OCI-LY7 (cell line): Measurements from ENCODE around the gene TRAPPC3L. TPM values are rescaled to one million over a fixed set of nuclear protein-coding genes. Genes with fewer than 3 reads are reported as not detected.

ENCODE experiments used
- BruUV-seq: library from RNA; stranded (reverse); fragments of 400-500 nt; replicated peaks from 2 replicates; lab custom pipeline; 2021; lab: Mats Ljungman, UMichigan
- CTCF ChIA-PET: fragments of 300-600 bp; sonication (Branson Sonifier 250); formaldehyde crosslinking; loops from one replicate; lab custom pipeline; 2022; ENCODE audit warnings: antibody characterized with exemption; ENCODE audit not compliant: unreplicated experiment; lab: Charles Lee
- POLR2A ChIA-PET: fragments of 300-600 bp; sonication (Branson Sonifier 250); formaldehyde crosslinking; loops from one replicate; lab custom pipeline; 2022; ENCODE audit warnings: antibody characterized with exemption; lab: Charles Lee
- DNase-seq: peaks from one replicate; pipeline ENCODE4 v3.0.0-alpha.2; 2015; ENCODE audit warnings: low spot score
- H2AFZ ChIP-seq: fragments of 200-600 bp; sonication (generic), shearing (Covaris generic); 2 replicates; pipeline ENCODE4 v1.6.1; 2014; ENCODE audit warnings: mild to moderate bottlenecking, antibody characterized with exemption, low read length, moderate library complexity
- H3K27ac ChIP-seq: fragments of 200-600 bp; sonication (generic); 2 replicates; pipeline ENCODE4 v1.5.1; 2014; ENCODE audit warnings: mixed run types, low read depth, mild to moderate bottlenecking, moderate library complexity, low read length, inconsistent platforms; ENCODE audit not compliant: poor library complexity, severe bottlenecking
- H3K36me3 ChIP-seq: fragments of 200-600 bp; sonication (generic); 2 replicates; pipeline ENCODE4 v1.6.1; 2014; ENCODE audit warnings: mild to moderate bottlenecking, antibody characterized with exemption, low read length, moderate library complexity, mixed read lengths; ENCODE audit not compliant: insufficient read depth
- H3K4me1 ChIP-seq: fragments of 200-600 bp; sonication (generic); 2 replicates; pipeline ENCODE4 v1.5.1; 2014; ENCODE audit warnings: mild to moderate bottlenecking, low read length; ENCODE audit not compliant: insufficient read depth, poor library complexity, severe bottlenecking
- H3K4me2 ChIP-seq: fragments of 200-600 bp; sonication (generic); 2 replicates; pipeline ENCODE4 v1.6.1; 2014; ENCODE audit warnings: mild to moderate bottlenecking, low read length
- H3K4me3 ChIP-seq: fragments of 200-600 bp; sonication (generic); 2 replicates; pipeline ENCODE4 v1.5.1; 2014; ENCODE audit warnings: mild to moderate bottlenecking, low read depth, low read length; ENCODE audit not compliant: poor library complexity, severe bottlenecking
- H3K79me2 ChIP-seq: fragments of 200-600 bp; sonication (generic); 2 replicates; pipeline ENCODE4 v1.6.1; 2016; ENCODE audit warnings: low read depth, mild to moderate bottlenecking, low read length, moderate library complexity, mixed read lengths; ENCODE audit not compliant: insufficient read depth
- H3K9me2 ChIP-seq: fragments of 200-600 bp; sonication (generic); 2 replicates; pipeline ENCODE4 v1.6.1; 2016; ENCODE audit warnings: mild to moderate bottlenecking, low read length, mixed read lengths; ENCODE audit not compliant: insufficient read depth
- H3K9me3 ChIP-seq: fragments of 200-600 bp; sonication (generic); 2 replicates; pipeline ENCODE4 v1.6.1; 2014; ENCODE audit warnings: mild to moderate bottlenecking, mixed run types, low read length, mixed read lengths
- H4K20me1 ChIP-seq: fragments of 200-600 bp; sonication (generic); 2 replicates; pipeline ENCODE4 v1.6.1; 2014; ENCODE audit warnings: mild to moderate bottlenecking, antibody characterized with exemption, low read length, moderate library complexity, mixed read lengths; ENCODE audit not compliant: insufficient read depth
- CTCF ChIP-seq: fragments of 200-600 bp; sonication (generic); conservative IDR thresholded peaks from 2 replicates; pipeline ENCODE4 v1.5.1; 2014; ENCODE audit warnings: mild to moderate bottlenecking, antibody characterized with exemption, low read length, moderate library complexity, mixed read lengths
- EZH2phosphoT487 ChIP-seq: fragments of 200-600 bp; sonication (generic); IDR thresholded peaks from 2 replicates; pipeline ENCODE4 v1.6.1; 2018; ENCODE audit warnings: low read depth, borderline replicate concordance, mild to moderate bottlenecking, mixed run types, antibody characterized with exemption, low read length, moderate library complexity, mixed read lengths
- intact Hi-C: fragments of 100-400 bp; cut with micrococcal nuclease; formaldehyde crosslinking; loops from one replicate; pipeline ENCODE4 v1.10.0; 2022; ENCODE audit not compliant: unreplicated experiment
- total RNA-seq, 2 experiments: library from RNA; depleted of rRNA in 1 of 2; stranded (reverse); fragments of >200 nt in 1 of 2; shearing (Covaris generic) in 1 of 2; gene quantifications; 2 replicates each; pipeline ENCODE4 v1.2.3, GENCODE V29; 2014 to 2022

Gene TRAPPC3L
- total RNA-seq, 2 experiments from 2014 or later: not detected

- no peaks in the 10 kb centered on the region for H3K79me2 ChIP-seq
- H3K4me3 ChIP-seq: no peak overlapping the region
- H3K9me3 ChIP-seq: no peaks in the 10 kb centered on the region
- POLR2A ChIA-PET: no interaction called here
- BruUV-seq: no TSS peak
- no peaks in the 10 kb centered on the region for H3K9me2 ChIP-seq
- H3K27ac ChIP-seq: no peak overlapping the region
- H3K4me2 ChIP-seq: no peak overlapping the region
- no peaks in the 10 kb centered on the region for H3K36me3 ChIP-seq
- DNase-seq: no peak
- H2AFZ ChIP-seq: no peak overlapping the region
- TF ChIP-seq EZH2phosphoT487 (no peak), CTCF (no peak)
- no peaks in the 10 kb centered on the region for H4K20me1 ChIP-seq
- intact Hi-C loops: loop anchor here (5.0 kb wide), 1 partner anchor 178 kb away; no protein-coding TSS in a partner anchor
- peaks cover 1% of the 10 kb centered on the region for H3K4me1 ChIP-seq
- CTCF ChIA-PET: no interaction called here
Observed at GRCh38 chr6:116459927-116460326, 85.6 kb downstream of the TRAPPC3L start.

- TF ChIP-seq CTCF: no peak
- no peak for TF ChIP-seq EZH2phosphoT487
- BruUV-seq: no TSS peak
- Histone ChIP-seq H3K9me2 (no peaks in the 10 kb centered on the region), H3K36me3 (no peaks in the 10 kb centered on the region), H3K79me2 (no peaks in the 10 kb centered on the region), H3K9me3 (no peaks in the 10 kb centered on the region), H3K4me1 (no peaks in the 10 kb centered on the region), H4K20me1 (no peaks in the 10 kb centered on the region), H3K4me2 (no peak overlapping the region), H3K27ac (no peak overlapping the region), H2AFZ (no peak overlapping the region), H3K4me3 (no peak overlapping the region)
- DNase-seq: no peak
- CTCF ChIA-PET: no interaction called here
- POLR2A ChIA-PET: interaction anchor here (0.7 kb wide), 1 partner anchor 56 kb away, joined by 3 read pairs; no protein-coding TSS in a partner anchor
- intact Hi-C loops: no loop called here
Observed at GRCh38 chr6:116458264-116458663, 87.2 kb downstream of the TRAPPC3L start.

GRCh38 chr6:116456927-116457326 lies 88.6 kb downstream of the TRAPPC3L start:
- intact Hi-C loops: no loop called here
- H3K4me1 ChIP-seq: no peaks in the 10 kb centered on the region
- no peaks in the 10 kb centered on the region for H3K9me2 ChIP-seq
- CTCF ChIA-PET: no interaction called here
- no peaks in the 10 kb centered on the region for H4K20me1 ChIP-seq
- no peak overlapping the region for H3K4me2 ChIP-seq
- DNase-seq: no peak
- H3K36me3 ChIP-seq: no peaks in the 10 kb centered on the region
- no peak overlapping the region for H3K4me3 ChIP-seq
- POLR2A ChIA-PET: no interaction called here
- H3K27ac ChIP-seq: no peak overlapping the region
- no peak for TF ChIP-seq CTCF
- no peak for TF ChIP-seq EZH2phosphoT487
- no TSS peak for BruUV-seq
- H3K9me3 ChIP-seq: no peaks in the 10 kb centered on the region
- H2AFZ ChIP-seq: no peak overlapping the region
- no peaks in the 10 kb centered on the region for H3K79me2 ChIP-seq
